ENCODE measurements around the gene ZBTB7C. TPM values are rescaled to one million over a fixed set of nuclear protein-coding genes. Genes with fewer than 3 reads are reported as not detected.

ZBTB7C gene
- total RNA-seq, 1 donor from 2014 or later, result 0.15 TPM

GRCh38 chr18:48027401-48027963, 381.7 kb downstream of the ZBTB7C start:
- Histone ChIP-seq H3K36me3 (no peaks in the 10 kb centered on the region), H4K20me1 (ENCODE audit: low read depth) (no peaks in the 10 kb centered on the region), H3K27me3 (no peaks in the 10 kb centered on the region), H3K4me2 (no peak overlapping the region), H3K79me2 (ENCODE audit: low read depth) (no peaks in the 10 kb centered on the region), H3K4me1 (peaks cover 16% of the 10 kb centered on the region), H2AFZ (replicated peaks) (peak overlapping the region; percentile 91), H3K9me3 (ENCODE audit: low read depth) (no peaks in the 10 kb centered on the region), H3K27ac (no peak overlapping the region), H3F3A (ENCODE audit: low read depth) (no peaks in the 10 kb centered on the region), H3K4me3 (no peak overlapping the region), H3K9ac (no peak overlapping the region)
- peaks cover 13% of the 10 kb centered on the region for H3K27me3 Mint-ChIP-seq (ENCODE audit: insufficient read depth, low read depth)
- peaks cover 29% of the 10 kb centered on the region for H3K4me1 Mint-ChIP-seq
- no peak overlapping the region for H3K4me3 Mint-ChIP-seq
- TF ChIP-seq EZH2phosphoT487 (IDR thresholded peaks at IDR 0.05) (no peak), CTCF (IDR thresholded peaks at IDR 0.05) (no peak), EZH2 (IDR thresholded peaks at IDR 0.05) (no peak)
- H3K36me3 Mint-ChIP-seq, result no peaks in the 10 kb centered on the region
- H3K9me3 Mint-ChIP-seq, result no peaks in the 10 kb centered on the region
- peak overlapping the region; percentile 90 for H3K27ac Mint-ChIP-seq
- DNase-seq (ENCODE audit: low spot score), result no peak

GRCh38 chr18:48026216-48026615, 383.0 kb downstream of the ZBTB7C start:
- no peaks in the 10 kb centered on the region for H4K20me1 ChIP-seq (ENCODE audit: low read depth)
- DNase-seq (ENCODE audit: low spot score), result no peak
- H3K27ac ChIP-seq, result no peak overlapping the region
- Mint-ChIP-seq H3K27ac (no peak overlapping the region), H3K4me3 (no peak overlapping the region), H3K36me3 (no peaks in the 10 kb centered on the region), H3K9me3 (no peaks in the 10 kb centered on the region), H3K27me3 (ENCODE audit: insufficient read depth, low read depth) (peaks cover 13% of the 10 kb centered on the region), H3K4me1 (peaks cover 37% of the 10 kb centered on the region)
- H3F3A ChIP-seq (ENCODE audit: low read depth), result no peaks in the 10 kb centered on the region
- TF ChIP-seq CTCF (IDR thresholded peaks at IDR 0.05), result no peak
- H3K4me1 ChIP-seq, result peaks cover 24% of the 10 kb centered on the region
- no peak overlapping the region for H3K9ac ChIP-seq
- H3K9me3 ChIP-seq (ENCODE audit: low read depth), result no peaks in the 10 kb centered on the region
- no peaks in the 10 kb centered on the region for H3K79me2 ChIP-seq (ENCODE audit: low read depth)
- no peak overlapping the region for H3K4me2 ChIP-seq
- no peak overlapping the region for H2AFZ ChIP-seq (replicated peaks)
- H3K27me3 ChIP-seq, result no peaks in the 10 kb centered on the region
- H3K36me3 ChIP-seq, result no peaks in the 10 kb centered on the region
- no peak overlapping the region for H3K4me3 ChIP-seq

GRCh38 chr18:48024881-48025660, 384.1 kb downstream of the ZBTB7C start:
- no peak for DNase-seq (ENCODE audit: low spot score)
- Mint-ChIP-seq H3K27me3 (ENCODE audit: insufficient read depth, low read depth) (peaks cover 13% of the 10 kb centered on the region), H3K4me3 (no peak overlapping the region), H3K4me1 (peaks cover 37% of the 10 kb centered on the region), H3K27ac (peak overlapping the region; percentile 38), H3K9me3 (no peaks in the 10 kb centered on the region), H3K36me3 (no peaks in the 10 kb centered on the region)
- peaks cover 24% of the 10 kb centered on the region for H3K4me1 ChIP-seq
- no peaks in the 10 kb centered on the region for H3K36me3 ChIP-seq
- no peaks in the 10 kb centered on the region for H3K9me3 ChIP-seq (ENCODE audit: low read depth)
- no peaks in the 10 kb centered on the region for H4K20me1 ChIP-seq (ENCODE audit: low read depth)
- H3K9ac ChIP-seq, result no peak overlapping the region
- no peak overlapping the region for H2AFZ ChIP-seq (replicated peaks)
- H3K79me2 ChIP-seq (ENCODE audit: low read depth), result no peaks in the 10 kb centered on the region
- H3K4me3 ChIP-seq, result no peak overlapping the region
- H3K27me3 ChIP-seq, result no peaks in the 10 kb centered on the region
- H3F3A ChIP-seq (ENCODE audit: low read depth), result no peaks in the 10 kb centered on the region
- TF ChIP-seq CTCF (IDR thresholded peaks at IDR 0.05) (no peak), EZH2phosphoT487 (IDR thresholded peaks at IDR 0.05) (no peak), EZH2 (IDR thresholded peaks at IDR 0.05) (no peak)
- no peak overlapping the region for H3K4me2 ChIP-seq
- no peak overlapping the region for H3K27ac ChIP-seq
